GM19035 (cell line): Measurements from ENCODE around the gene SEC31B.

Experiments used
- ATAC-seq: cut with Tn5 transposase; IDR thresholded peaks from one replicate; pipeline ENCODE4 v1.9.1; 2021; ENCODE audit not compliant: unreplicated experiment

SEC31B gene

GRCh38 chr10:100528921-100529474 lies 9.3 kb upstream of the SEC31B start:
- ATAC-seq = no peak

- ATAC-seq = no peak
Observed at GRCh38 chr10:100528123-100528886, 8.6 kb upstream of the SEC31B start.

- no peak for ATAC-seq
Observed at GRCh38 chr10:100524638-100525037, 5.0 kb upstream of the SEC31B start.

GRCh38 chr10:100524206-100524605 lies 4.5 kb upstream of the SEC31B start:
- ATAC-seq = no peak

- ATAC-seq = no peak
Observed at GRCh38 chr10:100522945-100523344, 3.3 kb upstream of the SEC31B start.

GRCh38 chr10:100522107-100522801 lies 2.6 kb upstream of the SEC31B start:
- ATAC-seq = no peak

GRCh38 chr10:100520811-100521210 lies 1.1 kb upstream of the SEC31B start:
- no peak for ATAC-seq

- ATAC-seq = no peak
Observed at GRCh38 chr10:100518761-100519241, 860 bp downstream of the SEC31B start.

GRCh38 chr10:100516847-100517246 lies 2.8 kb downstream of the SEC31B start:
- no peak for ATAC-seq

- no peak for ATAC-seq
Observed at GRCh38 chr10:100515612-100516011, 4.0 kb downstream of the SEC31B start.

GRCh38 chr10:100510533-100511308 lies 8.9 kb downstream of the SEC31B start:
- no peak for ATAC-seq

- ATAC-seq = no peak
Observed at GRCh38 chr10:100509241-100509840, 10.3 kb downstream of the SEC31B start.

- no peak for ATAC-seq
Observed at GRCh38 chr10:100508691-100509150, 10.9 kb downstream of the SEC31B start.

- ATAC-seq = no peak
Observed at GRCh38 chr10:100508266-100508665, 11.4 kb downstream of the SEC31B start.

GRCh38 chr10:100507357-100507732 lies 12.3 kb downstream of the SEC31B start:
- ATAC-seq = no peak

- ATAC-seq = no peak
Observed at GRCh38 chr10:100506596-100507356, 12.9 kb downstream of the SEC31B start.

GRCh38 chr10:100505164-100505563 lies 14.5 kb downstream of the SEC31B start:
- ATAC-seq = no peak

- ATAC-seq = no peak
Observed at GRCh38 chr10:100504096-100504495, 15.6 kb downstream of the SEC31B start.

- ATAC-seq = no peak
Observed at GRCh38 chr10:100502926-100503494, 16.7 kb downstream of the SEC31B start.

GRCh38 chr10:100501423-100501822 lies 18.2 kb downstream of the SEC31B start:
- no peak for ATAC-seq
